ENCODE data around the gene CDK10. TPM values are rescaled to one million over a fixed set of nuclear protein-coding genes. Genes with fewer than 3 reads are reported as not detected.
"Not testable (repeated sequence)": the region's sequence is repeated elsewhere in the genome, so short reads cannot be mapped to it uniquely, and the experiment has no call there.

Gene CDK10
- total RNA-seq, 1 experiment from 2014 or later = 98.0 TPM

- POLR2A ChIA-PET (ENCODE audit: low non-redundant PET) = no interaction called here
- no TSS peak for BruUV-seq (replicated peaks)
These were observed 6.8 kb downstream of the CDK10 start for GRCh38 chr16:89693289-89693731.

GRCh38 chr16:89693931-89694783, 7.7 kb downstream of the CDK10 start:
- intact Hi-C loops (cut with micrococcal nuclease; ENCODE audit: unreplicated experiment) = no loop called here
- peaks cover 74% of the 10 kb centered on the region for H3K36me3 ChIP-seq (ENCODE audit: insufficient read depth, low read length, poor library complexity, severe bottlenecking)
- no peak for DNase-seq (ENCODE audit: low spot score)
- TF ChIP-seq EZH2 (IDR thresholded peaks at IDR 0.05; ENCODE audit: borderline replicate concordance, low read depth, low read length, poor library complexity, severe bottlenecking) (no peak), CTCF (conservative IDR thresholded peaks at IDR 0.05; ENCODE audit: low read depth, low read length) (no peak)
- no peak overlapping the region for H3K4me3 ChIP-seq (ENCODE audit: low read depth, low read length, poor library complexity, severe bottlenecking)
- no TSS peak for BruUV-seq (replicated peaks)
- no peaks in the 10 kb centered on the region for H3K27me3 ChIP-seq (replicated peaks; ENCODE audit: insufficient read depth, low read depth, low read length, poor library complexity)
- ChIA-PET POLR2A (ENCODE audit: low non-redundant PET) (interaction anchor here (0.7 kb wide), 1 partner anchor 11 kb away, joined by 6 read pairs; no protein-coding TSS in a partner anchor), CTCF (no interaction called here)
- H3K27ac ChIP-seq (ENCODE audit: low read depth, low read length, poor library complexity, severe bottlenecking) = no peak overlapping the region
- H3K4me1 ChIP-seq (ENCODE audit: insufficient read depth, low read length, poor library complexity, severe bottlenecking) = no peaks in the 10 kb centered on the region
- no peaks in the 10 kb centered on the region for H3K9me3 ChIP-seq (ENCODE audit: low read depth, low read length, poor library complexity, severe bottlenecking)

More at GRCh38 chr16:89693289-89693731, 6.8 kb downstream of the CDK10 start:
- DNase-seq (ENCODE audit: low spot score) = no peak
- Histone ChIP-seq H3K36me3 (ENCODE audit: insufficient read depth, low read length, poor library complexity, severe bottlenecking) (peaks cover 72% of the 10 kb centered on the region), H3K27ac (ENCODE audit: low read depth, low read length, poor library complexity, severe bottlenecking) (no peak overlapping the region), H3K27me3 (replicated peaks; ENCODE audit: insufficient read depth, low read depth, low read length, poor library complexity) (no peaks in the 10 kb centered on the region), H3K9me3 (ENCODE audit: low read depth, low read length, poor library complexity, severe bottlenecking) (no peaks in the 10 kb centered on the region), H3K4me3 (ENCODE audit: low read depth, low read length, poor library complexity, severe bottlenecking) (no peak overlapping the region), H3K4me1 (ENCODE audit: insufficient read depth, low read length, poor library complexity, severe bottlenecking) (no peaks in the 10 kb centered on the region)
- intact Hi-C loops (cut with micrococcal nuclease; ENCODE audit: unreplicated experiment) = no loop called here
- no peak for TF ChIP-seq CTCF (conservative IDR thresholded peaks at IDR 0.05; ENCODE audit: low read depth, low read length)
- no peak for TF ChIP-seq EZH2 (IDR thresholded peaks at IDR 0.05; ENCODE audit: borderline replicate concordance, low read depth, low read length, poor library complexity, severe bottlenecking)
- CTCF ChIA-PET = no interaction called here

GRCh38 chr16:89694784-89695085, 8.2 kb downstream of the CDK10 start:
- DNase-seq (ENCODE audit: low spot score); H3K27ac ChIP-seq (ENCODE audit: low read depth, low read length, poor library complexity, severe bottlenecking); H3K4me1 ChIP-seq (ENCODE audit: insufficient read depth, low read length, poor library complexity, severe bottlenecking); intact Hi-C loops (cut with micrococcal nuclease; ENCODE audit: unreplicated experiment); CTCF ChIA-PET; BruUV-seq (replicated peaks); H3K9me3 ChIP-seq (ENCODE audit: low read depth, low read length, poor library complexity, severe bottlenecking); H3K4me3 ChIP-seq (ENCODE audit: low read depth, low read length, poor library complexity, severe bottlenecking); H3K27me3 ChIP-seq (replicated peaks; ENCODE audit: insufficient read depth, low read depth, low read length, poor library complexity): not testable (repeated sequence)
- POLR2A ChIA-PET (ENCODE audit: low non-redundant PET) = interaction anchor here (0.7 kb wide), 1 partner anchor 12 kb away, joined by 6 read pairs; no protein-coding TSS in a partner anchor
- H3K36me3 ChIP-seq (ENCODE audit: insufficient read depth, low read length, poor library complexity, severe bottlenecking) = peaks cover 69% of the 10 kb centered on the region

Data from A673 (cell line).